GM10266 (cell line): Measurements from ENCODE around the gene CELSR2.
"Not testable (repeated sequence)": the region's sequence is repeated elsewhere in the genome, so short reads cannot be mapped to it uniquely, and the experiment has no call there.

ENCODE experiments used
- DNase-seq: peaks from one replicate; pipeline ENCODE4 v3.0.0; 2012; ENCODE audit errors: extremely low spot score
- TF ChIP-seq, protein P1 (sequence below): IDR thresholded peaks from 2 replicates; pipeline ENCODE4 v1.5.1; 2012; ENCODE audit warnings: mild to moderate bottlenecking, low read depth; ENCODE audit not compliant: control insufficient read depth, insufficient read depth; ENCODE audit errors: missing control alignments

Gene CELSR2

DNA sequence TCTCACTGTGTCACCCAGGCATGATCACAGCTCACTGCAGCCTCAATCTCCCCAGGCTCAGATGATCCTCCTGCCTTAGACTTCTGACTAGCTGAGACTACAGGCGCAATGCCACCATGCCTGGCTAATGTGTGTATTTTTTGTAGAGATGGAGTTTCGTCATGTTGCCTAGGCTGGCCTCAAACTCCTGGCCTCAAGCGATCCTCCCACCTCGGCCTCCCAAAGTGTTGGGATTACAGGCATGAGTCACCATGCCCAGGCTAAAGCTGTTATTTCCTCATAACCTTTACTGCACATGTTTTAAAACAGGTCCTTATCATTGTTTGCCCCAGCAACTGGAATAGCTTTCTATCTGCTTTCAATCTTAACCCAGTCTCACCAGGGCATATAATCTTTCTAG lies 32.7 kb upstream of the CELSR2 start:
- DNase-seq: no peak
- TF ChIP-seq, protein P1, sequence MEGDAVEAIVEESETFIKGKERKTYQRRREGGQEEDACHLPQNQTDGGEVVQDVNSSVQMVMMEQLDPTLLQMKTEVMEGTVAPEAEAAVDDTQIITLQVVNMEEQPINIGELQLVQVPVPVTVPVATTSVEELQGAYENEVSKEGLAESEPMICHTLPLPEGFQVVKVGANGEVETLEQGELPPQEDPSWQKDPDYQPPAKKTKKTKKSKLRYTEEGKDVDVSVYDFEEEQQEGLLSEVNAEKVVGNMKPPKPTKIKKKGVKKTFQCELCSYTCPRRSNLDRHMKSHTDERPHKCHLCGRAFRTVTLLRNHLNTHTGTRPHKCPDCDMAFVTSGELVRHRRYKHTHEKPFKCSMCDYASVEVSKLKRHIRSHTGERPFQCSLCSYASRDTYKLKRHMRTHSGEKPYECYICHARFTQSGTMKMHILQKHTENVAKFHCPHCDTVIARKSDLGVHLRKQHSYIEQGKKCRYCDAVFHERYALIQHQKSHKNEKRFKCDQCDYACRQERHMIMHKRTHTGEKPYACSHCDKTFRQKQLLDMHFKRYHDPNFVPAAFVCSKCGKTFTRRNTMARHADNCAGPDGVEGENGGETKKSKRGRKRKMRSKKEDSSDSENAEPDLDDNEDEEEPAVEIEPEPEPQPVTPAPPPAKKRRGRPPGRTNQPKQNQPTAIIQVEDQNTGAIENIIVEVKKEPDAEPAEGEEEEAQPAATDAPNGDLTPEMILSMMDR: no peak

DNA sequence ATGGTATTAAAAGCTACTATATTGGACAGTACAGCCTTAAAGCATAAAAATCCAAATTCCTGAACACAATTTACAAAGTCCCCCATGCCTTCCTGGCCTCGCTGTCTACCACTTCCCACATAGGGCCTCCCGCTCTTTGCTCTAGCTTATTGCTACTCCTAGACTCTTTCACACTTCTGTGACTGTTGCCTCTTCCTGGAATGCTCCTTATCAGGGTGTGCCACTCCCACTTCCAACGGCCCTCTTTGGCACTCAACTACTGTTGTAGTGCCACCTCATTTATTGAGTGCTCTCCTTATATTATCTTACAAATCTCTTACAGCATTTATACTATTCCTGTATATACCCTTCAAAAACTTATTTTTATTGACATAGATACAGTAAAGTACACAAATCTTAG lies 30.8 kb upstream of the CELSR2 start:
- TF ChIP-seq, protein P1: no peak

DNA sequence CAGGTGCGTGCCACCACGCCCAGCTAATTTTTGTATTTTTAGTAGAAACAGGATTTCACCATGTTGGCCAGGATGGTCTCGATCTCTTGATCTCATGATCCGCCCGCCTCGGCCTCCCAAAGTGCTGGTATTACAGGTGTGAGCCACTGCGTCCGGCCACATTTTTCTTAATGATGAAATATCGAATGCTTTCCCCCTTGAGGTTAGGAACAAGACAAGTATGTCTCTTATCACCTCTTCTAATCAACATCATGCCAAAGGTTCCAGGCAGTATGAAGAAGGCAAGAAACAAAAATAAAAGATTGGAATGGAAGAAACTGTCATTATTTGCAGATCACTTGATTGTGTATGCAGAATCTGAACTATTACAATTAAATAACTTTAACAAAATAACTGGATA lies 28.1 kb upstream of the CELSR2 start:
- DNase-seq: not testable (repeated sequence)

More for the DNA sequence above, 30.8 kb upstream of the CELSR2 start:
- DNase-seq: no peak

DNA sequence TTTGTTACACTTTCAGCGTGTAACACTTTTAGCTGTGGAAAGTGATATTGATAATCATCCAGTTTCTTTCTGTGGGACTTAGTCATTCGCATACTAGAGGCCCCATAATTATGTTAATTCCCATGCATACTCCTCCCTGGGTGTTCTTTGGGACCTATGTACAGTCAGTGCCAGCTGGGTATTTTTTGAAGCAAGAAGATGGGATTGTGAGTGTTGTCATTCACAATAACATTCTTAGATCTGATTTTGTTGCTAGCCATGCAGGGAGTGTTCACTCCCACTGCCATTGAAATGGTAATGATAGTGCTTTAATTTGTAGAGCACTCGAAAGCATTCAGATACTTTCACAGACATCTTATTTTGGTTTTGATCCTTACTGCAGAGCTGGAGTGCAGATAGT lies 24.0 kb upstream of the CELSR2 start:
- TF ChIP-seq, protein P1: no peak
- DNase-seq: no peak

DNA sequence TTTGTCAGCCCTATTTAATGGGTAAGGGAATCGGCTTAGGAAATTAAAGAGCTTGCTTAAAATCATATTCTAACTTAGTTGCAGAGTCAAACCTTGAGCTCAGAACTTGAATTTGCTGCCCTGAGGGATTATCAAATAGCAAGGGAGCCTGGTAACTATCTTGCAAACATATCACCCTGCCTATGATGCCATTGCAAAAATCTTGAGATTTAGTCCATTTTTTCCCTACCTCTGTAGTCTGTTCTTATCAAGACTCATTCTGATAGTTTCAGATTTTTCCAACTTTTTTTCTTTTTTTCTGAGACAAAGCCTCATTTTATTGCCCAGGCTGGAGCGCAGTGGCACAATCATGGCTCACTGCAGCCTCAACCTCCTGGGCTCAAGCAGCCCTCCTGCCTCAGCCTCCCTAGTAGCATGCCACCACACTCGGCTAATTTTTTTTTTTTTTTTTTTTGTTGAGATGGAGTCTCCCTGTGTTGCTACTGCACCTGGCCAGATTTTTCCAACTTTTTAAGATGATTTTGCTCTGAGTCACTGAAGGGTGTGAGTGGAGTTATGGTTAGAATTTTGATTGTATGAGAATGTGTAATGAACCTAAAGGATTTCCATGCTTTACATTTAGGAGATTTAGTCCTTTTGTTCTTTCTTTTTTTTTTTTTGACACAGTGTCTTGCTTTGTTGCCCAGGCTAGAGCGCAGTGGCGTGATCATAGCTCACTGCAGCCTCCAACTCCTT lies 23.5 kb upstream of the CELSR2 start:
- TF ChIP-seq, protein P1: no peak
- DNase-seq: no peak

DNA sequence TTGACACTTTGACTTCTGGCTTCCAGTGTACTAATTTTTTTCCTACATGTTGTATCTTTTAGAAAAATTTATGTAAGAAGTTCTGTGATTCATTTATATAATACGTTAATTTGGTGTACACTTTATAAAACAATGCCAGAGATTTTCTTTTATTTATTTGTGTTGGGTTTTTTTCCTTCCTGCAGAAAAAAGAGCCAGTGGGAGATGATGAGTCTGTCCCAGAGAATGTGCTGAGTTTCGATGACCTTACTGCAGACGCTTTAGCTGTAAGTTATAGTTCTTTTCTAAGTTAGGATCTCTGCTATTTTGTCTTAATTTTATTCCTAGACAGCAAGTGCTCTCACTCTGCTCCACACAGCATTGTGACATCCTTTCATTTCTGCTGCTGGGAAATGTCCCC lies 21.2 kb upstream of the CELSR2 start:
- TF ChIP-seq, protein P1: no peak
- DNase-seq: no peak

DNA sequence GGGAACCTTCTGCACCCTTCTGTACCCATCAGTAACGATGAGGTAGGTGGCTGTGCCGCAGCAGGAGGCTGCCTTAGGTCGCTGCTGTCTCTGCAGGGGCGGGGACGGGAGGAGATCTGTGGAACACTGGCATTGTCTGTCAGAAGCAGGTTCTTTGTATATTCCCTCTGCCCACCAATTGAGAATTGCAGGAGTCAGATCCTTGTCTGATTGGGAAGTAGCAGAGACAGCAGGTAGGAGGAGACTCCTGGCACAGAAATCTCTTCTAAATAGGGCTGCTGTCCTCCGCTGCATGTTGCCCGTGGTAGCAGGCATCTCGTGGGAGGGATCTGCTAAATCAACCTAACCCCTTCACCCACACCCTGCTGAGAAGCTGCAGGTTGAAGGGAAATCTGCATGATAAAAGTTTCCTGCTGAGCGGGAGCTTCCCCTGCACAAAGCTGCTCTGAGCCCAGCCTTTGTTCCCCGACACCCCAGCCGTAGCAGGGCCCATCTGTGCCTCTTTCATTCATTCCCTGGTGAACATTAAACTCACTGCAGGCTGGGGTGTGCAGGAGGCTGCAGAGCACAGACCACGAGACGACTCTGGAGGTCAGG lies 19.7 kb upstream of the CELSR2 start:
- DNase-seq: no peak

More for the DNA sequence above, 19.7 kb upstream of the CELSR2 start:
- TF ChIP-seq, protein P1: no peak
